Mammary epithelial cell (primary cell): Measurements from ENCODE around the gene SLF2.

ENCODE experiments used
- EZH2 ChIP-seq: IDR thresholded peaks from 2 replicates; pipeline ENCODE4 v1.6.1; 2012; ENCODE audit warnings: low read length, inconsistent platforms, borderline replicate concordance
- TF ChIP-seq, protein P1 (sequence below), 2 donors: IDR thresholded peaks in 1 of 2; conservative IDR thresholded peaks in 1 of 2; 2 replicates each; pipeline ENCODE4 v1.5.1; 2011 to 2012; ENCODE audit warnings: inconsistent platforms in 2 of 2, low read length in 2 of 2, mild to moderate bottlenecking in 2 of 2, control low read depth in 1 of 2, low read depth in 1 of 2; ENCODE audit not compliant: insufficient read depth in 1 of 2; ENCODE audit errors: extremely low read depth in 1 of 2

GRCh38 chr10:100882671-100883311 is 30.0 kb upstream of the SLF2 start:
- TF ChIP-seq, protein P1, sequence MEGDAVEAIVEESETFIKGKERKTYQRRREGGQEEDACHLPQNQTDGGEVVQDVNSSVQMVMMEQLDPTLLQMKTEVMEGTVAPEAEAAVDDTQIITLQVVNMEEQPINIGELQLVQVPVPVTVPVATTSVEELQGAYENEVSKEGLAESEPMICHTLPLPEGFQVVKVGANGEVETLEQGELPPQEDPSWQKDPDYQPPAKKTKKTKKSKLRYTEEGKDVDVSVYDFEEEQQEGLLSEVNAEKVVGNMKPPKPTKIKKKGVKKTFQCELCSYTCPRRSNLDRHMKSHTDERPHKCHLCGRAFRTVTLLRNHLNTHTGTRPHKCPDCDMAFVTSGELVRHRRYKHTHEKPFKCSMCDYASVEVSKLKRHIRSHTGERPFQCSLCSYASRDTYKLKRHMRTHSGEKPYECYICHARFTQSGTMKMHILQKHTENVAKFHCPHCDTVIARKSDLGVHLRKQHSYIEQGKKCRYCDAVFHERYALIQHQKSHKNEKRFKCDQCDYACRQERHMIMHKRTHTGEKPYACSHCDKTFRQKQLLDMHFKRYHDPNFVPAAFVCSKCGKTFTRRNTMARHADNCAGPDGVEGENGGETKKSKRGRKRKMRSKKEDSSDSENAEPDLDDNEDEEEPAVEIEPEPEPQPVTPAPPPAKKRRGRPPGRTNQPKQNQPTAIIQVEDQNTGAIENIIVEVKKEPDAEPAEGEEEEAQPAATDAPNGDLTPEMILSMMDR (conservative IDR thresholded peaks at IDR 0.05 in 1 of 2, IDR thresholded peaks at IDR 0.05 in 1 of 2; ENCODE audit: extremely low read depth in 1 of 2, insufficient read depth in 1 of 2, low read depth in 1 of 2, low read length in 2 of 2) = no peak
- TF ChIP-seq EZH2 = no peak
